ENCODE data around the gene ADGB. TPM values are rescaled to one million over a fixed set of nuclear protein-coding genes. Genes with fewer than 3 reads are reported as not detected.

The ADGB gene
- total and polyA plus RNA-seq, 2 donors (not counting 1 experiment from before 2014, with no cell fraction given), result not detected

- H3K79me2 ChIP-seq (ENCODE audit: control insufficient read depth, insufficient read depth, low read length), result no peaks in the 10 kb centered on the region
- TF ChIP-seq CTCF (conservative IDR thresholded peaks at IDR 0.05 in 1 of 2, IDR thresholded peaks at IDR 0.05 in 1 of 2; ENCODE audit: low read depth in 1 of 2, low read length in 2 of 2) (no peak), EZH2 (IDR thresholded peaks at IDR 0.05; ENCODE audit: low read length, missing control alignments) (no peak)
- H3K9ac ChIP-seq (ENCODE audit: insufficient read depth, low read length), result no peak overlapping the region
These were observed 257.5 kb downstream of the ADGB start for GRCh38 chr6:146856296-146856695.

GRCh38 chr6:146857180-146857979 is 258.6 kb downstream of the ADGB start:
- H3K36me3 ChIP-seq (ENCODE audit: control insufficient read depth, insufficient read depth, low read length), result no peaks in the 10 kb centered on the region
- no peaks in the 10 kb centered on the region for H3K79me2 ChIP-seq (ENCODE audit: control insufficient read depth, insufficient read depth, low read length)
- peak; percentile 88 for TF ChIP-seq CTCF (conservative IDR thresholded peaks at IDR 0.05 in 1 of 2, IDR thresholded peaks at IDR 0.05 in 1 of 2; ENCODE audit: low read depth in 1 of 2, low read length in 2 of 2)
- TF ChIP-seq EZH2 (IDR thresholded peaks at IDR 0.05; ENCODE audit: low read length, missing control alignments), result no peak
- H3K27ac ChIP-seq (ENCODE audit: insufficient read depth, low read length), result peak overlapping the region; percentile 85
- peak overlapping the region; percentile 60 for H3K9ac ChIP-seq (ENCODE audit: insufficient read depth, low read length)
- peaks cover 10% of the 10 kb centered on the region for H3K4me1 ChIP-seq (ENCODE audit: control insufficient read depth, extremely low read depth, insufficient read depth, low read length)
- peak; percentile 89 to 95 for DNase-seq (ENCODE audit: low read depth in 2 of 2)
- no peaks in the 10 kb centered on the region for H4K20me1 ChIP-seq (ENCODE audit: control insufficient read depth, extremely low read depth, insufficient read depth, low read length)
- peak overlapping the region; percentile 89 for H3K4me2 ChIP-seq (ENCODE audit: extremely low read depth, insufficient read depth, low read length)
- H3K9me3 ChIP-seq (ENCODE audit: control insufficient read depth, insufficient read depth, low read depth, low read length), result no peaks in the 10 kb centered on the region
- H3K4me3 ChIP-seq (replicated peaks in 1 of 4; ENCODE audit: control extremely low read depth in 1 of 4, insufficient read depth in 1 of 4, low read depth in 3 of 4, low read length in 4 of 4), result peak overlapping the region in 3 of 4 experiments; percentile 26 to 43 (median 32)
- H2AFZ ChIP-seq (ENCODE audit: low read length), result peak overlapping the region; percentile 90
- no peaks in the 10 kb centered on the region for H3K27me3 ChIP-seq (ENCODE audit: control insufficient read depth, insufficient read depth, low read length)

More at GRCh38 chr6:146856296-146856695, 257.5 kb downstream of the ADGB start:
- no peak overlapping the region for H3K4me2 ChIP-seq (ENCODE audit: extremely low read depth, insufficient read depth, low read length)
- H4K20me1 ChIP-seq (ENCODE audit: control insufficient read depth, extremely low read depth, insufficient read depth, low read length), result no peaks in the 10 kb centered on the region
- no peak overlapping the region for H3K4me3 ChIP-seq (replicated peaks in 1 of 4; ENCODE audit: control extremely low read depth in 1 of 4, insufficient read depth in 1 of 4, low read depth in 3 of 4, low read length in 4 of 4)
- peaks cover 10% of the 10 kb centered on the region for H3K4me1 ChIP-seq (ENCODE audit: control insufficient read depth, extremely low read depth, insufficient read depth, low read length)
- no peak for DNase-seq (ENCODE audit: low read depth in 2 of 2)
- H3K27ac ChIP-seq (ENCODE audit: insufficient read depth, low read length), result no peak overlapping the region
- H2AFZ ChIP-seq (ENCODE audit: low read length), result no peak overlapping the region
- H3K36me3 ChIP-seq (ENCODE audit: control insufficient read depth, insufficient read depth, low read length), result no peaks in the 10 kb centered on the region
- H3K9me3 ChIP-seq (ENCODE audit: control insufficient read depth, insufficient read depth, low read depth, low read length), result no peaks in the 10 kb centered on the region
- H3K27me3 ChIP-seq (ENCODE audit: control insufficient read depth, insufficient read depth, low read length), result no peaks in the 10 kb centered on the region

- no peaks in the 10 kb centered on the region for H4K20me1 ChIP-seq (ENCODE audit: control insufficient read depth, extremely low read depth, insufficient read depth, low read length)
- peak overlapping the region in 3 of 4 experiments; percentile 26 to 43 (median 32) for H3K4me3 ChIP-seq (replicated peaks in 1 of 4; ENCODE audit: control extremely low read depth in 1 of 4, insufficient read depth in 1 of 4, low read depth in 3 of 4, low read length in 4 of 4)
- H3K9ac ChIP-seq (ENCODE audit: insufficient read depth, low read length), result peak overlapping the region; percentile 60
- TF ChIP-seq CTCF (conservative IDR thresholded peaks at IDR 0.05 in 1 of 2, IDR thresholded peaks at IDR 0.05 in 1 of 2; ENCODE audit: low read depth in 1 of 2, low read length in 2 of 2) (no peak), EZH2 (IDR thresholded peaks at IDR 0.05; ENCODE audit: low read length, missing control alignments) (no peak)
- no peaks in the 10 kb centered on the region for H3K27me3 ChIP-seq (ENCODE audit: control insufficient read depth, insufficient read depth, low read length)
- no peaks in the 10 kb centered on the region for H3K36me3 ChIP-seq (ENCODE audit: control insufficient read depth, insufficient read depth, low read length)
- peaks cover 10% of the 10 kb centered on the region for H3K4me1 ChIP-seq (ENCODE audit: control insufficient read depth, extremely low read depth, insufficient read depth, low read length)
- DNase-seq (ENCODE audit: low read depth in 2 of 2), result no peak
- H2AFZ ChIP-seq (ENCODE audit: low read length), result peak overlapping the region; percentile 90
- H3K4me2 ChIP-seq (ENCODE audit: extremely low read depth, insufficient read depth, low read length), result peak overlapping the region; percentile 89
- no peaks in the 10 kb centered on the region for H3K79me2 ChIP-seq (ENCODE audit: control insufficient read depth, insufficient read depth, low read length)
- H3K27ac ChIP-seq (ENCODE audit: insufficient read depth, low read length), result peak overlapping the region; percentile 85
- no peaks in the 10 kb centered on the region for H3K9me3 ChIP-seq (ENCODE audit: control insufficient read depth, insufficient read depth, low read depth, low read length)
These were observed 259.2 kb downstream of the ADGB start for GRCh38 chr6:146857980-146858347.

All from fibroblast of lung (primary cell).